Keratinocyte (primary cell): Measurements from ENCODE around the gene SLC26A2. TPM values are rescaled to one million over a fixed set of nuclear protein-coding genes. Genes with fewer than 3 reads are reported as not detected.

Experiments
- DNase-seq: peaks from one replicate; pipeline ENCODE4 v3.0.0-alpha.2; 2011; ENCODE audit warnings: low read depth, missing footprints, low spot score
- FAIRE-seq: peaks from 2 replicates; lab custom pipeline; 2011; peaks lifted over from hg19 to GRCh38; lab: Jason Lieb, UNC
- H2AFZ ChIP-seq: 2 replicates; pipeline ENCODE4 v1.6.0; 2012; ENCODE audit warnings: low read length, control low read depth, inconsistent platforms; ENCODE audit not compliant: control insufficient read depth
- H3K27ac ChIP-seq: 2 replicates; pipeline ENCODE4 v1.5.1; 2011; ENCODE audit warnings: low read length; ENCODE audit not compliant: control insufficient read depth, insufficient read depth
- H3K27me3 ChIP-seq: 3 replicates; pipeline ENCODE4 v1.6.0; 2011; ENCODE audit warnings: low read length; ENCODE audit not compliant: control insufficient read depth, insufficient read depth; ENCODE audit errors: extremely low read depth
- H3K36me3 ChIP-seq, 2 experiments: 2 replicates in 1 of 2; 3 replicates in 1 of 2; pipeline ENCODE4 v1.5.1; 2011; ENCODE audit warnings: low read length in 2 of 2, mild to moderate bottlenecking in 1 of 2; ENCODE audit not compliant: control insufficient read depth in 2 of 2, insufficient read depth in 2 of 2; ENCODE audit errors: extremely low read depth in 1 of 2
- H3K4me1 ChIP-seq: 3 replicates; pipeline ENCODE4 v1.5.1; 2011; ENCODE audit warnings: low read length; ENCODE audit not compliant: control insufficient read depth, insufficient read depth; ENCODE audit errors: extremely low read depth
- H3K4me2 ChIP-seq: 3 replicates; pipeline ENCODE4 v1.6.0; 2011; ENCODE audit warnings: low read depth, low read length; ENCODE audit not compliant: control insufficient read depth, insufficient read depth; ENCODE audit errors: extremely low read depth
- H3K4me3 ChIP-seq, 3 experiments: fragments of 200-600 bp in 1 of 3; sonication (generic) in 1 of 3; 2 replicates in 2 of 3; 3 replicates in 1 of 3; pipeline ENCODE4 v1.5.1; 2011 to 2016; ENCODE audit warnings: low read length in 3 of 3, mild to moderate bottlenecking in 3 of 3, control low read depth in 2 of 3, inconsistent platforms in 1 of 3, low read depth in 1 of 3, mixed read lengths in 1 of 3, mixed run types in 1 of 3, moderate library complexity in 1 of 3; ENCODE audit not compliant: control insufficient read depth in 2 of 3, insufficient read depth in 2 of 3; ENCODE audit errors: extremely low read depth in 1 of 3
- H3K79me2 ChIP-seq: 2 replicates; pipeline ENCODE4 v1.6.0; 2012; ENCODE audit warnings: low read length; ENCODE audit not compliant: control insufficient read depth, insufficient read depth
- H3K9ac ChIP-seq: 3 replicates; pipeline ENCODE4 v1.6.0; 2011; ENCODE audit warnings: low read length; ENCODE audit not compliant: control insufficient read depth, insufficient read depth; ENCODE audit errors: extremely low read depth
- H3K9me1 ChIP-seq: 3 replicates; pipeline ENCODE4 v1.6.0; 2011; ENCODE audit warnings: low read length; ENCODE audit not compliant: control insufficient read depth, insufficient read depth; ENCODE audit errors: extremely low read depth
- H3K9me3 ChIP-seq: 2 replicates; pipeline ENCODE4 v1.5.1; 2012; ENCODE audit warnings: low read depth, low read length; ENCODE audit not compliant: control insufficient read depth
- H4K20me1 ChIP-seq: 3 replicates; pipeline ENCODE4 v1.6.0; 2011; ENCODE audit warnings: low read length; ENCODE audit not compliant: control insufficient read depth, insufficient read depth; ENCODE audit errors: extremely low read depth
- EZH2 ChIP-seq: IDR thresholded peaks from one replicate; pipeline ENCODE4 v1.6.1; 2012; ENCODE audit warnings: inconsistent platforms, mild to moderate bottlenecking, low read length, moderate library complexity
- dilution Hi-C: fragments of 300-500 bp; cut with MboI; formaldehyde crosslinking; loops from one replicate; pipeline ENCODE4 v1.7.0; 2020; ENCODE audit warnings: low sequenced_read_pairs; ENCODE audit not compliant: extremely low pct_ligation_motif_present
- polyA plus RNA-seq, 5 experiments: library from polyadenylated mRNA; depleted of rRNA in 3 of 5; stranded (reverse) in 3 of 5; stranded (forward) in 1 of 5; unstranded in 1 of 5; fragments of >200 nt; gene quantifications; 1 replicate in 1 of 5; 2 replicates in 3 of 5; 3 replicates in 1 of 5; pipeline versions ENCODE4 v1.2.1 to v1.2.3, GENCODE V29; 2011 to 2012; ENCODE audit warnings: missing spikeins in 2 of 5, low read depth in 1 of 5, low replicate concordance in 1 of 5
- TF ChIP-seq, protein P1 (sequence below), 3 experiments: IDR thresholded peaks in 1 of 3; conservative IDR thresholded peaks in 1 of 3; optimal IDR thresholded peaks in 1 of 3; 2 replicates in 2 of 3; 3 replicates in 1 of 3; pipeline versions ENCODE3 to v1.5.1; 2011; ENCODE audit warnings: low read length in 3 of 3, mild to moderate bottlenecking in 3 of 3, moderate library complexity in 2 of 3, control low read depth in 1 of 3, inconsistent platforms in 1 of 3; ENCODE audit not compliant: insufficient read depth in 2 of 3; ENCODE audit errors: extremely low read depth in 1 of 3

SLC26A2 gene
- polyA plus RNA-seq, 1 donor (not counting 4 experiments of a cell fraction or from before 2014, with no cell fraction given) = 10.3 TPM

DNA sequence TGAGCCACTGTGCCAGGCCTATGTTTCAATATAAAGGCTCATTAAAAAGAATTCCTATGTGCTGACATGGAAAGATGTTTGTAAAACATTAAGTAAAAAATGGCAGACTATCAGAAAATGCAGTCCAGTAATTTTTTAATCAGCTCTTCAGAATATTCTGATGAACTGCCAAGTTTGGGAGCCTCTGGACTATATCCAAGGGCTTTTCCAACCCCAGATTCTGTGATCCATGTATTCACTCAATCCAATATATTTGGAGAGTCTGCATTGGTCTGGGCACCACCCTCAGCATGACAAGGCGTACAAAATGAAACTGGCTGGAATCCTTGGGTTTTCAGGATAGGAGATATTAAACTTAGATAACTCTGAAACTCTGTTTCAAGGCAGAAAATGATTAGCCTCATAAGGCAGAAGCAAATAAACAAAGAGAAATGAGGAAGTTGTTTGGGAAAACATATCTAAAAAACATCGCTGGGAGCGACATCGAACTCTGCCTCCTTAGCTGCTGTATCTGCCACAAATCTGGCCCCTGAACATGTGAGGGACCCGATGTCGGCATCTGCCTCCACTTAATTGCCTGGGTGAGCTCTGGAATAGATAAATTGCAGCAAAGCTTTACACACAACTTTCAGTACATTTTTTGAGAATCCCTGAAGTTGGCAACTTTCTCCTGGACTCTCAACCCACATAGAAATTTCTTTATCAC is 30.4 kb upstream of the SLC26A2 start:
- DNase-seq = no peak
- no peak for FAIRE-seq
- Histone ChIP-seq H3K27me3 (no peaks in the 10 kb centered on the region), H4K20me1 (no peaks in the 10 kb centered on the region), H3K9ac (peak overlapping the region; percentile 33), H3K9me1 (no peaks in the 10 kb centered on the region), H2AFZ (peak overlapping the region; percentile 74), H3K9me3 (no peaks in the 10 kb centered on the region), H3K79me2 (no peaks in the 10 kb centered on the region), H3K4me1 (peaks cover 4% of the 10 kb centered on the region), H3K4me3 (no peak overlapping the region), H3K27ac (no peak overlapping the region), H3K36me3 (no peaks in the 10 kb centered on the region), H3K4me2 (peak overlapping the region; percentile 52)
- TF ChIP-seq, protein P1, sequence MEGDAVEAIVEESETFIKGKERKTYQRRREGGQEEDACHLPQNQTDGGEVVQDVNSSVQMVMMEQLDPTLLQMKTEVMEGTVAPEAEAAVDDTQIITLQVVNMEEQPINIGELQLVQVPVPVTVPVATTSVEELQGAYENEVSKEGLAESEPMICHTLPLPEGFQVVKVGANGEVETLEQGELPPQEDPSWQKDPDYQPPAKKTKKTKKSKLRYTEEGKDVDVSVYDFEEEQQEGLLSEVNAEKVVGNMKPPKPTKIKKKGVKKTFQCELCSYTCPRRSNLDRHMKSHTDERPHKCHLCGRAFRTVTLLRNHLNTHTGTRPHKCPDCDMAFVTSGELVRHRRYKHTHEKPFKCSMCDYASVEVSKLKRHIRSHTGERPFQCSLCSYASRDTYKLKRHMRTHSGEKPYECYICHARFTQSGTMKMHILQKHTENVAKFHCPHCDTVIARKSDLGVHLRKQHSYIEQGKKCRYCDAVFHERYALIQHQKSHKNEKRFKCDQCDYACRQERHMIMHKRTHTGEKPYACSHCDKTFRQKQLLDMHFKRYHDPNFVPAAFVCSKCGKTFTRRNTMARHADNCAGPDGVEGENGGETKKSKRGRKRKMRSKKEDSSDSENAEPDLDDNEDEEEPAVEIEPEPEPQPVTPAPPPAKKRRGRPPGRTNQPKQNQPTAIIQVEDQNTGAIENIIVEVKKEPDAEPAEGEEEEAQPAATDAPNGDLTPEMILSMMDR (optimal IDR thresholded peaks at IDR 0.05 in 1 of 3, IDR thresholded peaks at IDR 0.05 in 1 of 3, conservative IDR thresholded peaks at IDR 0.05 in 1 of 3; ENCODE audit: extremely low read depth in 1 of 3, insufficient read depth in 2 of 3, low read length in 3 of 3) = no peak
- TF ChIP-seq EZH2 = no peak
- dilution Hi-C loops = no loop called here

DNA sequence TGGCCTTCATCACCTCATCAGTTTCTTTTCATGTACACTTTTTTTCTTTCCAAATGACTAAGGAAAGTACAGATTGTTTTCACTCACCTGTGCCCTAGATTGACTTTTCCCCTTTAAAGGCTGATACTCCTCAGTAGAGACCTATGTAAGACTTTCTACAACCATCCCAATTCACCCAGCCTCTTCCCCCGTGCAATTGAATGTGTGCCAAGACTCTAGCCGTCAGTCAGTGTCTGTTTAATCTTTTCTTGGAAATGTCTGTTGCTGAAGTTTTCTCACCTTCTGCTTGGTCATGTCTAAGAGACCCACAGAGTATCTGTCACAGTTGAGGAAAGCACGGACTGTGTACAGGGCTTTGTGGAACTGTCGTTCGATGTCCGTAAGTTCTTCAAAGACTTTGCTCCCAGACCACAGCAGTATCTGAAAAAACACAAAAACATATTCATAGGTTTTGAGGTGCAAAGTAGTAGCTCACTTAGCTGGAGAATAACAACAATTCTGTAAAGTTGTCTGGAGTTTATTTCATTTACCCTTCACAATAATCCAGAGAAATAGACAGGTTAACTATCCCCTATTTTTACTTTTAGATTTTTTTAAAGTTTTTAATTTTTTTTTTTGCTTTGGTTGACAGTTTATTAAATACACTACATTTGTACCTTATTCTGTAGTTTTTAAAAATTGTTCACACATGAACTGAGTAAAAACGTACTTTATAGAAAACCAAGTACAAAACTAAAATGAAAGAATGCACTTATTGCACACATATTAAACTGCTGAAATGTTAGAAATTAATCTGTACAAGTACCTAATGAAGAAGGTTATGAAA is 29.6 kb upstream of the SLC26A2 start:
- no peak for FAIRE-seq
- TF ChIP-seq, protein P1 (optimal IDR thresholded peaks at IDR 0.05 in 1 of 3, IDR thresholded peaks at IDR 0.05 in 1 of 3, conservative IDR thresholded peaks at IDR 0.05 in 1 of 3; ENCODE audit: extremely low read depth in 1 of 3, insufficient read depth in 2 of 3, low read length in 3 of 3) = no peak
- no peak for TF ChIP-seq EZH2
- H3K4me2 ChIP-seq = peak overlapping the region; percentile 52

More for the DNA sequence above, 29.6 kb upstream of the SLC26A2 start:
- no peaks in the 10 kb centered on the region for H4K20me1 ChIP-seq
- no peaks in the 10 kb centered on the region for H3K27me3 ChIP-seq
- dilution Hi-C loops = no loop called here
- peaks cover 12% of the 10 kb centered on the region for H3K4me1 ChIP-seq
- H3K9me3 ChIP-seq = no peaks in the 10 kb centered on the region
- no peaks in the 10 kb centered on the region for H3K79me2 ChIP-seq
- H3K9me1 ChIP-seq = no peaks in the 10 kb centered on the region
- no peak for DNase-seq
- H3K9ac ChIP-seq = no peak overlapping the region
- H3K4me3 ChIP-seq = no peak overlapping the region
- no peaks in the 10 kb centered on the region for H3K36me3 ChIP-seq
- H2AFZ ChIP-seq = peak overlapping the region; percentile 74
- H3K27ac ChIP-seq = no peak overlapping the region
